B cell (primary cell): ENCODE results near the gene FBXO42. TPM values are rescaled to one million over a fixed set of nuclear protein-coding genes. Genes with fewer than 3 reads are reported as not detected.

ENCODE experiments used
- ATAC-seq: fragments of 200-7000 bp; cut with Tn5 transposase; one replicate; pipeline ENCODE4 v1.10.0; 2021; ENCODE audit warnings: low read depth, mild to moderate bottlenecking, moderate number of reproducible peaks, moderate library complexity
- CTCF ChIA-PET: fragments of 350-600 bp; sonication (Branson Sonifier 250); formaldehyde crosslinking; loops from one replicate; lab custom pipeline; 2021; ENCODE audit warnings: antibody characterized with exemption, inconsistent platforms; lab: Charles Lee
- POLR2A ChIA-PET: fragments of 350-600 bp; sonication (Branson Sonifier 250); formaldehyde crosslinking; loops from one replicate; lab custom pipeline; 2021; ENCODE audit warnings: antibody characterized with exemption; lab: Charles Lee
- DNase-seq: peaks from one replicate; pipeline ENCODE4 v3.0.0; 2013
- H2AFZ ChIP-seq: 2 replicates; pipeline ENCODE4 v1.6.1; 2012; ENCODE audit warnings: mild to moderate bottlenecking, low read depth, low read length; ENCODE audit not compliant: insufficient read depth, poor library complexity, severe bottlenecking
- H3K27ac ChIP-seq, 2 donors: 1 replicate in 1 of 2; 2 replicates in 1 of 2; pipeline ENCODE4 v1.5.1; 2012 to 2013; ENCODE audit warnings: low read length in 2 of 2, mild to moderate bottlenecking in 2 of 2, moderate library complexity in 1 of 2
- H3K27me3 ChIP-seq, 4 experiments: fragments of 200-600 bp in 1 of 4; sonication (generic) in 1 of 4; replicated peaks in 1 of 4; 1 replicate in 2 of 4; 2 replicates in 2 of 4; pipeline versions ENCODE4 v1.6.1 to v1.7.0; 2013 to 2016; ENCODE audit warnings: low read length in 3 of 4, mild to moderate bottlenecking in 2 of 4, mixed read lengths in 1 of 4, moderate library complexity in 1 of 4; ENCODE audit not compliant: insufficient read depth in 4 of 4, control insufficient read depth in 3 of 4; ENCODE audit errors: control extremely low read depth in 1 of 4
- H3K36me3 ChIP-seq, 2 experiments: replicated peaks in 1 of 2; 1 replicate in 1 of 2; 2 replicates in 1 of 2; pipeline versions ENCODE4 v1.6.1 to v1.7.1; 2013; ENCODE audit warnings: low read length in 1 of 2; ENCODE audit not compliant: insufficient read depth in 2 of 2, control insufficient read depth in 1 of 2; ENCODE audit errors: control extremely low read depth in 1 of 2, extremely low read depth in 1 of 2
- H3K4me1 ChIP-seq, 2 donors: fragments of 200-600 bp in 1 of 2; sonication (generic) in 1 of 2; 1 replicate in 1 of 2; 2 replicates in 1 of 2; pipeline versions ENCODE4 v1.5.1 to v1.6.1; 2013 to 2017; ENCODE audit warnings: low read length in 2 of 2; ENCODE audit not compliant: control insufficient read depth in 2 of 2, insufficient read depth in 2 of 2
- H3K4me2 ChIP-seq: replicated peaks from 2 replicates; pipeline ENCODE3; 2012; ENCODE audit warnings: mild to moderate bottlenecking, low read depth, low read length; ENCODE audit not compliant: poor library complexity, severe bottlenecking
- H3K4me3 ChIP-seq, 5 experiments: fragments of 200-600 bp in 1 of 5; sonication (generic) in 1 of 5; 1 replicate in 3 of 5; 2 replicates in 2 of 5; pipeline versions ENCODE4 v1.5.1 to v1.7.0; 2011 to 2016; ENCODE audit warnings: low read length in 4 of 5, mild to moderate bottlenecking in 4 of 5, low read depth in 2 of 5, control low read depth in 1 of 5, moderate library complexity in 1 of 5; ENCODE audit not compliant: insufficient read depth in 1 of 5; ENCODE audit errors: control extremely low read depth in 1 of 5, extremely low read depth in 1 of 5
- H3K79me2 ChIP-seq: fragments of 200-600 bp; sonication (generic); one replicate; pipeline ENCODE4 v1.6.0; 2016; ENCODE audit warnings: low read length; ENCODE audit not compliant: control insufficient read depth, insufficient read depth
- H3K9ac ChIP-seq: fragments of 200-600 bp; sonication (generic); 2 replicates; pipeline ENCODE4 v1.6.1; 2017; ENCODE audit warnings: mild to moderate bottlenecking, low read length, moderate library complexity
- H3K9me3 ChIP-seq, 3 donors: one replicate each; pipeline versions ENCODE4 v1.6.1 to v1.7.1; 2013; ENCODE audit warnings: low read length in 2 of 3; ENCODE audit not compliant: control insufficient read depth in 2 of 3, insufficient read depth in 1 of 3; ENCODE audit errors: control extremely low read depth in 1 of 3
- H4K20me1 ChIP-seq: 2 replicates; pipeline ENCODE4 v1.6.0; 2012; ENCODE audit warnings: mild to moderate bottlenecking, low read length; ENCODE audit not compliant: insufficient read depth, control insufficient read depth, poor library complexity, severe bottlenecking
- H3K27ac Mint-ChIP-seq: one replicate; pipeline ENCODE4 v1.8.0; 2021; ENCODE audit warnings: mixed read lengths
- H3K27me3 Mint-ChIP-seq: one replicate; pipeline ENCODE4 v1.8.0; 2021; ENCODE audit warnings: mixed read lengths
- H3K4me1 Mint-ChIP-seq: one replicate; pipeline ENCODE4 v1.8.0; 2021; ENCODE audit warnings: mixed read lengths
- H3K4me3 Mint-ChIP-seq: one replicate; pipeline ENCODE4 v1.8.0; 2021; ENCODE audit warnings: mixed read lengths
- H3K9me3 Mint-ChIP-seq: one replicate; pipeline ENCODE4 v1.8.0; 2022; ENCODE audit warnings: mixed read lengths; ENCODE audit not compliant: insufficient read depth
- EZH2 ChIP-seq: IDR thresholded peaks from 2 replicates; pipeline ENCODE4 v1.6.1; 2012; ENCODE audit warnings: borderline replicate concordance, low read depth, mild to moderate bottlenecking, moderate library complexity, low read length; ENCODE audit not compliant: insufficient read depth, poor library complexity, severe bottlenecking
- WGBS: methylation state at CpG from one replicate; pipeline ENCODE4 v1.1.5; 2013; ENCODE audit warnings: missing lambda C conversion rate; ENCODE audit not compliant: insufficient coverage; 5-methylcytosine and 5-hydroxymethylcytosine counted together
- intact Hi-C: fragments of 100-400 bp; cut with micrococcal nuclease; formaldehyde crosslinking; loops from one replicate; pipeline ENCODE4 v1.10.0; 2022
- polyA minus RNA-seq: library from RNA; depleted of rRNA, polyadenylated mRNA; stranded (reverse); fragments of >200 nt; gene quantifications from 2 replicates; pipeline ENCODE4 v1.2.3, GENCODE V29; 2012
- polyA plus RNA-seq: library from polyadenylated mRNA; depleted of rRNA; stranded (reverse); fragments of >200 nt; gene quantifications from 2 replicates; pipeline ENCODE4 v1.2.3, GENCODE V29; 2012
- total RNA-seq, 2 donors: library from RNA; stranded (reverse); fragments of 120-200 nt in 1 of 2; gene quantifications; 1 replicate in 1 of 2; 2 replicates in 1 of 2; pipeline versions ENCODE4 v1.2.3 to v1.2.4, GENCODE V29; 2013 to 2022
- TF ChIP-seq, protein P1 (sequence below): fragments of 200-600 bp; IDR thresholded peaks from one replicate; pipeline ENCODE4 v1.8.0; 2022; ENCODE audit warnings: antibody characterized with exemption, mild to moderate bottlenecking

Gene FBXO42
- total RNA-seq (25.4 and 33.1 TPM in 2 replicates), polyA plus RNA-seq (14.2 and 17.2 TPM in 2 replicates), polyA minus RNA-seq (12.4 and 21.0 TPM in 2 replicates)
- 15.7 TPM for total RNA-seq (2013)

DNA sequence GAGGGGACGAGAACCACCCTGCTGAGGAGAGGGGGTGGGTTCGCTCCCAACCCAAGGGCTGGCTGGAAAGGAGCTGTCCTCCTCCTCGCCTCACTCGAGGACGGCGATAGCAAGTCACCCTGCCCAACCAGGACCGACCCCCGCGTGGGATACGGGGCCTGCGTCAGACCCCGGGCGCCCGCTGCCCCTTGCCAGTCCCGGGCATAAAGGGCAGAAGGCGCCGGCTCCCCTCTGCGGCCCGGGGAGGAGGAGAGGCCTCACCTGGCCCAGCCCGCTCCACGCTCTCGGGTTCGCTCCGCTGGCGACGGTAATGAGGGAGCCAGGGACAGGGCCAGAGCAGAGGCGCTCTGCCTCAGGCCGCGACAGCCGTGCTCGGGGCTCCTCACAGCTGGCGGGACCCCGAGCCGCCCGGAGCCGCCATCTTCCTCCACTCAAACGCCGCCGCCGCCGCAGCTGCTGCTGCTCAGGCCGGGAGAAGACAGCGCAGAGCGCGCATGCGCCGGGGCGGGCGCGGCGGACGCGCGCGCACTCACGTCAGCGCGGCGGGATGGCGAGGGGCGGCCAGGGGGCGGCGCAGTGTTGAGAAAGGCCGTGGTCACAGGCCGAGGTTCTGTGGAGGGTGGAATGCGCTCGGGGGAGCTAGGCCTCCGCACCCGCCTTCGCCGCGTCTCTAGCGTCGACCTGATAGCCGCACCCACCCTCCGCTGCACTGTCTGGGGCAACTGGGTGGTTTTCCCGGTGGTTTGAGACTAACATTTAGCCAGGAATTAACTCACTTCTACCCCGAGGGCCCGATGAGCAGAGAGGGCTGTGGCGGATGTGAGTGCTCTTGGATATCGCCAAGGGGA, at the start of gene FBXO42:
TSS of gene FBXO42 (minus strand) at position 487 of the 848 bp plus-strand sequence. CDS start 37,062 bp downstream, outside the sequence.
- Histone ChIP-seq H2AFZ (peak within 1 kb of the TSS; percentile 95), H4K20me1 (peaks cover 21% of the 10 kb centered on the region), H3K79me2 (peaks cover 49% of the 10 kb centered on the region), H3K4me3 (peak within 1 kb of the TSS; percentile 66 to 99 (median 81)), H3K27ac (peak within 1 kb of the TSS; percentile 87 to 90), H3K36me3 (no peaks in the 10 kb centered on the region), H3K9ac (peak within 1 kb of the TSS; percentile 91), H3K9me3 (no peaks in the 10 kb centered on the region), H3K4me2 (peak within 1 kb of the TSS; percentile 94), H3K27me3 (no peaks in the 10 kb centered on the region), H3K4me1 (peaks cover 19 to 30% of the 10 kb centered on the region in 2 donors)
- TF ChIP-seq, protein P1, sequence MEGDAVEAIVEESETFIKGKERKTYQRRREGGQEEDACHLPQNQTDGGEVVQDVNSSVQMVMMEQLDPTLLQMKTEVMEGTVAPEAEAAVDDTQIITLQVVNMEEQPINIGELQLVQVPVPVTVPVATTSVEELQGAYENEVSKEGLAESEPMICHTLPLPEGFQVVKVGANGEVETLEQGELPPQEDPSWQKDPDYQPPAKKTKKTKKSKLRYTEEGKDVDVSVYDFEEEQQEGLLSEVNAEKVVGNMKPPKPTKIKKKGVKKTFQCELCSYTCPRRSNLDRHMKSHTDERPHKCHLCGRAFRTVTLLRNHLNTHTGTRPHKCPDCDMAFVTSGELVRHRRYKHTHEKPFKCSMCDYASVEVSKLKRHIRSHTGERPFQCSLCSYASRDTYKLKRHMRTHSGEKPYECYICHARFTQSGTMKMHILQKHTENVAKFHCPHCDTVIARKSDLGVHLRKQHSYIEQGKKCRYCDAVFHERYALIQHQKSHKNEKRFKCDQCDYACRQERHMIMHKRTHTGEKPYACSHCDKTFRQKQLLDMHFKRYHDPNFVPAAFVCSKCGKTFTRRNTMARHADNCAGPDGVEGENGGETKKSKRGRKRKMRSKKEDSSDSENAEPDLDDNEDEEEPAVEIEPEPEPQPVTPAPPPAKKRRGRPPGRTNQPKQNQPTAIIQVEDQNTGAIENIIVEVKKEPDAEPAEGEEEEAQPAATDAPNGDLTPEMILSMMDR: peak; percentile 54
- no peak for TF ChIP-seq EZH2
- POLR2A ChIA-PET: interaction anchor here (0.6 to 1.8 kb wide), 6 partner anchors 13 to 518 kb away, joined by 3 to 8 read pairs (median 4); partner anchors contain the start of gene SZRD1
- Mint-ChIP-seq H3K27me3 (no peaks in the 10 kb centered on the region), H3K9me3 (no peaks in the 10 kb centered on the region), H3K27ac (peak within 1 kb of the TSS; percentile 92), H3K4me1 (peaks cover 23% of the 10 kb centered on the region), H3K4me3 (peak within 1 kb of the TSS; percentile 84)
- DNase-seq: peak; percentile 96
- intact Hi-C loops: loop anchor here (1.0 to 5.0 kb wide), 4 partner anchors 11 to 135 kb away; partner anchors contain the start of genes NECAP2 and SZRD1
- peak; percentile 93 for ATAC-seq
- under 1% methylated on average over 75 of the region's 81 CpGs for WGBS
- CTCF ChIA-PET: interaction anchor here (0.6 to 4.7 kb wide), 6 partner anchors 11 to 273 kb away, joined by 3 to 52 read pairs (median 4); partner anchors contain the start of gene NECAP2
